Esophagus squamous epithelium (tissue), 5 donors: ENCODE results near the gene PGRMC1. TPM values are rescaled to one million over a fixed set of nuclear protein-coding genes. Genes with fewer than 3 reads are reported as not detected.
A peak's percentile ranks its signal among the peaks of the same experiment; 100 is the strongest.

Experiments
- DNase-seq: peaks from one replicate; lab custom pipeline; 2025; lab: John Stamatoyannopoulos, UW
- H3K27ac ChIP-seq, 4 donors: fragments of 200-600 bp; sonication (generic); one replicate each; pipeline ENCODE4 v1.5.1; 2016 to 2019; ENCODE audit warnings: mild to moderate bottlenecking in 1 of 4
- H3K27me3 ChIP-seq, 4 donors: fragments of 200-600 bp; sonication (generic); 1 replicate in 3 of 4; 2 replicates in 1 of 4; pipeline versions ENCODE4 v1.5.1 to v1.6.0; 2017 to 2021; ENCODE audit warnings: antibody characterized with exemption in 1 of 4
- H3K36me3 ChIP-seq, 3 donors: fragments of 200-600 bp; sonication (generic); one replicate each; pipeline ENCODE4 v1.5.1; 2016 to 2019
- H3K4me1 ChIP-seq, 3 donors: fragments of 200-600 bp; sonication (generic); one replicate each; pipeline ENCODE4 v1.5.1; 2017 to 2019
- H3K4me3 ChIP-seq, 4 donors: fragments of 200-600 bp; sonication (generic); 1 replicate in 3 of 4; 2 replicates in 1 of 4; pipeline ENCODE4 v1.5.1; 2016 to 2019; ENCODE audit warnings: mild to moderate bottlenecking in 2 of 4, moderate library complexity in 1 of 4
- H3K9me3 ChIP-seq, 3 donors: fragments of 200-600 bp; sonication (generic); one replicate each; pipeline ENCODE4 v1.5.1; 2016 to 2019
- CTCF ChIP-seq, 6 experiments: fragments of 450-650 bp in 4 of 6; fragments of 200-600 bp in 2 of 6; sonication (generic) in 2 of 6; IDR thresholded peaks; one replicate each; pipeline ENCODE4 v1.5.1; 2016 to 2019; ENCODE audit warnings: antibody characterized with exemption in 6 of 6, mild to moderate bottlenecking in 4 of 6, moderate library complexity in 4 of 6
- POLR2A ChIP-seq, 4 donors: fragments of 450-650 bp; IDR thresholded peaks; one replicate each; pipeline ENCODE4 v1.6.1; 2017; ENCODE audit warnings: antibody characterized with exemption in 4 of 4, mild to moderate bottlenecking in 4 of 4, moderate library complexity in 3 of 4
- WGBS, 2 donors: methylation state at CpG; one replicate each; pipeline ENCODE4 v1.1.5; 2018; 5-methylcytosine and 5-hydroxymethylcytosine counted together
- intact Hi-C: fragments of 100-400 bp; cut with DNase I; formaldehyde crosslinking; loops from one replicate; pipeline ENCODE4 v1.15.0; 2022
- total RNA-seq, 4 donors: library from RNA; depleted of rRNA; stranded (reverse); fragments of >200 nt; gene quantifications; one replicate each; pipeline ENCODE4 v1.1.0, GENCODE V29; 2016
- donor health status: DM: yes; HTN: yes; CAD: no.

PGRMC1 gene
- total RNA-seq, 4 donors from 2014 or later = 50.5 to 105 (median 68.3) TPM

GRCh38 chrX:119240356-119240755 is 4.3 kb downstream of the PGRMC1 start:
- peak overlapping the region in 2 of 4 donors; percentile 33 to 60 for H3K27ac ChIP-seq
- peaks cover 0 to 24% (median 4%) of the 10 kb centered on the region in 3 donors for H3K36me3 ChIP-seq
- intact Hi-C loops = no loop called here
- no peak for DNase-seq
- H3K27me3 ChIP-seq = no peaks in the 10 kb centered on the region
- H3K9me3 ChIP-seq = no peaks in the 10 kb centered on the region
- TF ChIP-seq POLR2A (IDR thresholded peaks at IDR 0.05) = no peak
- 39 to 44% methylated on average over 3 of the region's 3 CpGs for WGBS, 2 donors
- H3K4me3 ChIP-seq = no peak overlapping the region
- peaks cover 0 to 50% (median 6%) of the 10 kb centered on the region in 3 donors for H3K4me1 ChIP-seq

GRCh38 chrX:119247702-119248101 is 11.6 kb downstream of the PGRMC1 start:
- intact Hi-C loops = no loop called here
- TF ChIP-seq CTCF (IDR thresholded peaks at IDR 0.05) = no peak
- TF ChIP-seq POLR2A (IDR thresholded peaks at IDR 0.05) = no peak
- H3K27me3 ChIP-seq = no peaks in the 10 kb centered on the region
- WGBS, 2 donors = 67 to 73% methylated on average over 3 of the region's 3 CpGs
- no peak overlapping the region for H3K27ac ChIP-seq
- H3K36me3 ChIP-seq = peaks cover 0 to 28% (median 4%) of the 10 kb centered on the region in 3 donors
- no peaks in the 10 kb centered on the region for H3K9me3 ChIP-seq
- H3K4me1 ChIP-seq = no peaks in the 10 kb centered on the region
- no peak for DNase-seq
- no peak overlapping the region for H3K4me3 ChIP-seq

GRCh38 chrX:119249891-119250290 is 13.8 kb downstream of the PGRMC1 start:
- intact Hi-C loops = no loop called here
- TF ChIP-seq POLR2A (IDR thresholded peaks at IDR 0.05) (no peak), CTCF (IDR thresholded peaks at IDR 0.05) (no peak)
- H3K36me3 ChIP-seq = peaks cover 0 to 13% (median 0%) of the 10 kb centered on the region in 3 donors
- H3K4me3 ChIP-seq = no peak overlapping the region
- 71 to 79% methylated on average over 3 of the region's 3 CpGs for WGBS, 2 donors
- H3K9me3 ChIP-seq = no peaks in the 10 kb centered on the region
- H3K27me3 ChIP-seq = no peaks in the 10 kb centered on the region
- H3K27ac ChIP-seq = no peak overlapping the region
- H3K4me1 ChIP-seq = no peaks in the 10 kb centered on the region
- no peak for DNase-seq

GRCh38 chrX:119251386-119251785 is 15.3 kb downstream of the PGRMC1 start:
- Histone ChIP-seq H3K36me3 (no peaks in the 10 kb centered on the region), H3K4me1 (no peaks in the 10 kb centered on the region), H3K9me3 (no peaks in the 10 kb centered on the region), H3K27me3 (no peaks in the 10 kb centered on the region), H3K4me3 (no peak overlapping the region), H3K27ac (no peak overlapping the region)
- TF ChIP-seq POLR2A (IDR thresholded peaks at IDR 0.05) = no peak
- TF ChIP-seq CTCF (IDR thresholded peaks at IDR 0.05) = no peak
- WGBS, 2 donors = 74 to 100% methylated on average over 2 to 4 of the region's 4 CpGs
- DNase-seq = no peak
- intact Hi-C loops = no loop called here

GRCh38 chrX:119252716-119253115 is 16.6 kb downstream of the PGRMC1 start:
- no peaks in the 10 kb centered on the region for H3K4me1 ChIP-seq
- no peak overlapping the region for H3K4me3 ChIP-seq
- H3K27me3 ChIP-seq = no peaks in the 10 kb centered on the region
- intact Hi-C loops = no loop called here
- H3K36me3 ChIP-seq = no peaks in the 10 kb centered on the region
- H3K27ac ChIP-seq = no peak overlapping the region
- H3K9me3 ChIP-seq = no peaks in the 10 kb centered on the region
- TF ChIP-seq POLR2A (IDR thresholded peaks at IDR 0.05) (no peak), CTCF (IDR thresholded peaks at IDR 0.05) (no peak)
- 41 to 67% methylated on average over 2 of the region's 2 CpGs for WGBS, 2 donors
- DNase-seq = no peak
